DND-41 (cell line): ENCODE measurements around the gene PNMA5.

Source experiments
- ATAC-seq: fragments of 200-7000 bp; cut with Tn5 transposase; 3 replicates; pipeline ENCODE4 v1.9.1; 2021; ENCODE audit warnings: low read depth; ENCODE audit not compliant: insufficient read depth
- DNase-seq: peaks from one replicate; pipeline ENCODE4 v3.0.0-alpha.2; 2020
- H2AFZ ChIP-seq: 2 replicates; pipeline ENCODE4 v1.6.0; 2012; ENCODE audit warnings: low read depth, low read length
- H3K27ac ChIP-seq: 2 replicates; pipeline ENCODE4 v1.5.1; 2012; ENCODE audit warnings: low read length, inconsistent platforms
- H3K27me3 ChIP-seq: fragments of 200-600 bp; sonication (generic); 2 replicates; pipeline ENCODE4 v1.6.0; 2012; ENCODE audit warnings: low read length, mild to moderate bottlenecking, inconsistent platforms; ENCODE audit not compliant: insufficient read depth, poor library complexity
- H3K36me3 ChIP-seq: 2 replicates; pipeline ENCODE4 v1.5.1; 2012; ENCODE audit warnings: low read length, inconsistent platforms; ENCODE audit not compliant: insufficient read depth
- H3K4me1 ChIP-seq: 2 replicates; pipeline ENCODE4 v1.5.1; 2012; ENCODE audit warnings: mild to moderate bottlenecking, low read length; ENCODE audit not compliant: insufficient read depth
- H3K4me2 ChIP-seq: 2 replicates; pipeline ENCODE4 v1.6.0; 2012; ENCODE audit warnings: mild to moderate bottlenecking, moderate library complexity, low read length, inconsistent platforms; ENCODE audit not compliant: insufficient read depth
- H3K4me3 ChIP-seq, 2 experiments: fragments of 200-600 bp in 1 of 2; shearing (Covaris generic) in 1 of 2; 2 replicates each; pipeline ENCODE4 v1.5.1; 2012 to 2016; ENCODE audit warnings: inconsistent platforms in 2 of 2, low read length in 2 of 2, mild to moderate bottlenecking in 2 of 2, low read depth in 1 of 2, moderate library complexity in 1 of 2
- H3K79me2 ChIP-seq: 2 replicates; pipeline ENCODE4 v1.6.0; 2012; ENCODE audit warnings: low read length, inconsistent platforms; ENCODE audit not compliant: insufficient read depth
- H3K9ac ChIP-seq: 2 replicates; pipeline ENCODE4 v1.6.0; 2012; ENCODE audit warnings: low read depth, mild to moderate bottlenecking, inconsistent platforms, low read length, moderate library complexity
- H3K9me3 ChIP-seq: 2 replicates; pipeline ENCODE4 v1.5.1; 2012; ENCODE audit warnings: low read length, moderate library complexity, mild to moderate bottlenecking, inconsistent platforms; ENCODE audit not compliant: insufficient read depth, severe bottlenecking
- H4K20me1 ChIP-seq: 2 replicates; pipeline ENCODE4 v1.6.0; 2012; ENCODE audit warnings: low read length; ENCODE audit not compliant: insufficient read depth
- CTCF ChIP-seq: IDR thresholded peaks from 2 replicates; pipeline ENCODE4 v1.5.1; 2012; ENCODE audit warnings: borderline replicate concordance, low read length, moderate library complexity, mild to moderate bottlenecking; ENCODE audit not compliant: poor library complexity, severe bottlenecking; ENCODE audit errors: extremely low read depth
- EZH2 ChIP-seq: IDR thresholded peaks from 3 replicates; pipeline ENCODE4 v1.6.1; 2012; ENCODE audit warnings: borderline replicate concordance, low read depth, mild to moderate bottlenecking, moderate library complexity, low read length, inconsistent platforms; ENCODE audit not compliant: severe bottlenecking

The PNMA5 gene

DNA sequence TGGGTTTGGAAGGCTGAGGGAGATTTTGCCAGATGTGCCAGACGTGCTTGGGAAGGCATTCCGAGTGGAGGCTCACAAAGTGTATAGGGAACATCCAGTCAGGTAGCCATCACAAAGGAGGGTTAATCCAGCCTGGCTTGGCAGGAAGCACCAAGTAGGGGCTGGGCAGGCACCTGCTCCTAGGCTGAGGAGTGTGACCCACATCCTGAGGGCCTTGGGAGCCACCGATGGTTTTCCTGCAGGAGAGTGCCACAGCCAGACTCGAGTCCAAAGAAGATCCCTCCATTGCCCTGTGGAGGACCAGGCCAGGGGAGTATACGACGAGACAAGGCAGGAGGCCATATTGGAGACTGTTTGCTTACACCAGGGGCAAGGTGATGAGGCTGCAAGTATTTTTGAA is 47.2 kb downstream of the PNMA5 start:
- Histone ChIP-seq H3K4me3 (no peak overlapping the region), H4K20me1 (no peaks in the 10 kb centered on the region), H3K36me3 (no peaks in the 10 kb centered on the region), H3K4me2 (no peak overlapping the region), H3K27me3 (no peaks in the 10 kb centered on the region), H3K9ac (no peak overlapping the region), H3K4me1 (peaks cover 10% of the 10 kb centered on the region), H3K9me3 (no peaks in the 10 kb centered on the region), H3K27ac (no peak overlapping the region), H2AFZ (no peak overlapping the region), H3K79me2 (no peaks in the 10 kb centered on the region)
- TF ChIP-seq CTCF (no peak), EZH2 (no peak)
- ATAC-seq = no peak
- no peak for DNase-seq

- Histone ChIP-seq H3K9me3 (no peaks in the 10 kb centered on the region), H3K4me3 (no peak overlapping the region), H3K4me1 (peaks cover 20% of the 10 kb centered on the region), H3K79me2 (no peaks in the 10 kb centered on the region), H3K27me3 (no peaks in the 10 kb centered on the region), H3K36me3 (no peaks in the 10 kb centered on the region), H4K20me1 (no peaks in the 10 kb centered on the region), H2AFZ (no peak overlapping the region), H3K4me2 (no peak overlapping the region), H3K9ac (no peak overlapping the region), H3K27ac (no peak overlapping the region)
- no peak for DNase-seq
- ATAC-seq = no peak
- no peak for TF ChIP-seq EZH2
- TF ChIP-seq CTCF = no peak
These were observed 48.6 kb downstream of the PNMA5 start for GRCh38 chrX:152945021-152945979.

DNA sequence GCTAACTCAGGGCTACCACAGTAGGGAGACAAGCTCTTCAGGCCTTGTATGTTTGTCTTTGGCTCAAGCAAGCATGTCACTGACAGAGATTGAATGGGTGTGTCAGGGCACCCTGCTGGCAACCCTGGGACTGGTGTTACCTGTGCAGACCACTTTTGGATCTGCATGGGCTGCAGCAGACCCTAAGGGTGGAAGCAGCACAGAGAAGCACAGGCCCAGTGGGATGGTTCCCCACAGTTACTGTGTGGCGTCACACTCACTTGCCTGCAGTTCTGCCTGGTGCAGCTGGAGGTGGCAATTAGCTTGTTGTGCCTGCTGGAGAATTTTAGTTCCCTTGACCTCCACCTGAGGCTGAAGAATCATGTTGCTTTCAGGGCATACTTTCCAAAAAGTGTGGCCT is 50.1 kb downstream of the PNMA5 start:
- Histone ChIP-seq H3K4me3 (no peak overlapping the region), H3K4me2 (no peak overlapping the region), H3K9me3 (no peaks in the 10 kb centered on the region), H3K36me3 (no peaks in the 10 kb centered on the region), H3K27ac (no peak overlapping the region), H2AFZ (no peak overlapping the region), H4K20me1 (no peaks in the 10 kb centered on the region), H3K9ac (no peak overlapping the region), H3K79me2 (no peaks in the 10 kb centered on the region), H3K4me1 (peaks cover 20% of the 10 kb centered on the region), H3K27me3 (no peaks in the 10 kb centered on the region)
- TF ChIP-seq CTCF = no peak
- no peak for TF ChIP-seq EZH2
- DNase-seq (no peak), ATAC-seq (no peak)

DNA sequence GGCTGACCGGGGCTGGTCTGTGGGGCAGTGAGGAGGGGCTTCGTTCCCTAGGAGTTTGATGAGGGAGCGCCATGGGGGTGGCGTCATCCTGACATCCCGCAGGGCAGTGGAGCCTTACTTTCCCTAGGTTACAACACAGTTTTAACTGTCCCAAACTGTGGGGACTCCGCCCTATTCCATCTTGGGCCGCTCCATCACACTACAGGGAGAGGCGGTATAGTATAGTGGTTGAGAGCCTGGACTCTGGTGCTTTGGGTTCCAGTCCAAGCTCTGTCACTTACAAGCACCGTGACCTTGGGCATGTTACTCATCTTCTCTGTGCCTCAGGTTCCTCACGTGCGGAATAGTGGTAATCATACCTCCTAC is 51.9 kb downstream of the PNMA5 start:
- TF ChIP-seq EZH2 = no peak
- no peak for TF ChIP-seq CTCF
- no peaks in the 10 kb centered on the region for H3K36me3 ChIP-seq
- H3K79me2 ChIP-seq = no peaks in the 10 kb centered on the region
- no peaks in the 10 kb centered on the region for H3K27me3 ChIP-seq
- H3K9ac ChIP-seq = peak overlapping the region; percentile 67
- H3K4me2 ChIP-seq = peak overlapping the region; percentile 87
- peak overlapping the region; percentile 90 for H2AFZ ChIP-seq
- no peaks in the 10 kb centered on the region for H4K20me1 ChIP-seq
- DNase-seq (no peak), ATAC-seq (no peak)
- no peaks in the 10 kb centered on the region for H3K9me3 ChIP-seq
- H3K27ac ChIP-seq = peak overlapping the region; percentile 64
- peak overlapping the region; percentile 30 to 84; a peak in 3 of 4 replicates for H3K4me3 ChIP-seq
- H3K4me1 ChIP-seq = peaks cover 20% of the 10 kb centered on the region
